Cortex of kidney (tissue), 1 donor: Measurements from ENCODE around the gene PNMA1.
"Not testable (repeated sequence)": the region's sequence is repeated elsewhere in the genome, so short reads cannot be mapped to it uniquely, and the experiment has no call there.

Experiments used
- DNase-seq: peaks from one replicate; lab custom pipeline; 2025; lab: John Stamatoyannopoulos, UW

Gene PNMA1

DNA sequence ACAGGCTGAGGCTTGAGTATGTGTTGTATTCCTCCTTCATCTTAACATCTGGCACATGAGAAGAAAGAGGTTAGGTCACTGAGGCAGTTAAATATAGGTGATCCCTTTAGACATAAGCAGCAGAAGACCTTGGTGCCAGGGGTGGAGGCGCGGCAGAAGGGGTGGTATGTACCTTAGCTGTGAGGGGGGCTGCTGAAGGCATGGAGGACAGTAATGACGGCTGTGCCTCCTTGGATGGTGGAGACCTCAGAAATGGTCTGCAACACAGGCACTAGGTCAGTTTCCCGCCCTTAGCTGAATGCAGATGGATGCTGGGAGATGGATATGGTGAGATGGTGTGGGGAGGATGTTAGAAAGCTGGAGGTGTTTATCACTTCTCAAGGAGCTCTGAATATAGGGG, 1.5 kb upstream of the PNMA1 start:
- DNase-seq = no peak

DNA sequence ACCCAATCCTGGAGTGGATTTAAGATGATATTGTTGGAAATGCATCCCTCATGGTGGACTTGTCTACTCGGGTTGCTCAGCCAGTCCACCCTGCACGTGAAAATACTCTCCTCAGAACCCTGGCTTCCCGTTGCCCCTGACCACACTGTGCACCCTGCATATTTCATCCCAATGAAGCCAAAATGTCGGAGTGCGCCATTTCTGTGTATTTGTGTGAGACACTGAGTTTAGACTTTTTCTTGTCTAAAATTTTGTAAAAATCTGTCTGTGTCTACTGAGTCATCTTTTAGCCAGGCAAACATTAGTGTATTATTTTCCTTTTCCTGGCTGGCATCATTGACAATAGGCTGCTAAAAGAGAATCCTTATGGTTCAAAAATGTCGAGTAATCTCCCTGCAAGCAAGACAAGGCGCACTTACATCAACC, 485 bp upstream of the PNMA1 start:
- no peak for DNase-seq

DNA sequence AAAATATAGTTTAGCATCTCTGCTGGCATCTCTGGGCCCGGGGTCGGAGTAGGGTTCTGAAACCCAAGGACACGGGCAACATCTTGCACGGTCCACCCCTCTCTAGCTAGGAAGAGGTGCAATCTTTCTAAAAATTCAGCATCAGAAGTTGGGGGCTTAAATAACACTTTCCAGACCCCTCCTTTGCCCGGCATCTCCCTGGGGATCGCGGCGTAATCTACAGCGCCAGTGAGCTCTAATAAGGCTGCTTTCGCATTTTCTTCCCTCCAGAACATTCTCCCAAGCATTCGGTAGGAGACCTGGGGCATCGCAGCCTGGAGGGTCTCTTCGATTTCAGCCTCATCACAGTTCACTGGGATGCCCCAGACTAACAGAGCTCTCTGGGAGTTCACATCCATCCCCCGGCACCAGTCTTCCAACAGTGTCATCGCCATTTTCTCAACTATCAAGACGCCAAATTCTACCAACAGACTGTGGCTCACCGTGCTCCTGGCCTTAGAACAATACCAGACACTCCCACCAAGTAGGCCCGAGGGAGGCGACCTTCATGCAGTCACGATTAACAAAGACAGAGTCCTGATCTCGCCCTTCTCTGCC, 880 bp downstream of the PNMA1 start:
- DNase-seq = no peak

DNA sequence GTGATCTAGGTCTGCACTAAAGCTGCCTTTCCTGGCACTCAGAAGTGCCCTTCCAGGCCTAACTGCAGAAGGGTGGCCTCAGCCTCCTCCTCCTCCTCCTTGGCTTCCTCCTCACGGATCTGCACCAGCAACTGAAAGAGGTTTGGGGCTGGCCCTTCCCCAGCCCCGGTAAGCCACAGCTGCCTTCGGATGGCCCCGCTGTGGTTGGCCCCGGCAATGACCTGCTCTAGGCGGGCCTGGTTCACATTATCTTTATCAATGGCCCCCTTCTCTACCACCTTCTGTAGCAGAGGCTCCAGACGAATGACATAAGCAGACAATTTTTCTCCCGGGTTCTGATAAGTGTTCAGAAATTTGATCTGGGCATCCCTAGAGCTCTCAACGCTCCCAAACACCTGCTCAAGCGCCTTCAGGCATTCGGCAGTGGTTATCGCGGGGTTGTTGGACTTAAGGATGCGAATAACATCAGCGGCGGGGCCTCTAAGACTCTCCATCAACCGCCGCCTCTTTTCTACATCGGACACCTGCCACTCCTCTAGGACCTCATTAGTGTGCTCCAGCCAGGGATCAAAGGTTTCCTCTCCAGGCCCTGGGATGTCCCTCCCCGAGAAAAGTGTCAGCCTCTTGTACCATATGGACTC, 1.5 kb downstream of the PNMA1 start:
- no peak for DNase-seq

DNA sequence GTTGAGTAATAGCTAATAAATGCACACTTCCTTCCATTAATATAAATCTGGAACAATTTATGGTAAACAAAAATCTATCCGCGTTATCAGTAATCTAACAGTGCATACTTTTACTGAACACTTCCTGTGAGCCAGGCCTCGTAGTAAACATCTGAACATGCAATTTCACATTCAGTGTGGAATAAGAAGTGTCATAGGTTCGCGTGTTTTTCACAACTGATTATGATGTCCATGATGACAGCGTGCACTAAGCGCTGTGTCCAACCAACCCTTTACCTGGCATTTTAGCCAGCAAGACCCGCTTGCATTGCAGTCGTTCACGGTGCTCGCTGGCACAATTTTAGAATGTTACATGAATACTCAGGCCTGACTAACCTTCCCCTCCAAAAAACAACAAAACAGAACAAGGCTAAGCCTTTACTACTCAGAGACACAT, 2.1 kb downstream of the PNMA1 start:
- no peak for DNase-seq

DNA sequence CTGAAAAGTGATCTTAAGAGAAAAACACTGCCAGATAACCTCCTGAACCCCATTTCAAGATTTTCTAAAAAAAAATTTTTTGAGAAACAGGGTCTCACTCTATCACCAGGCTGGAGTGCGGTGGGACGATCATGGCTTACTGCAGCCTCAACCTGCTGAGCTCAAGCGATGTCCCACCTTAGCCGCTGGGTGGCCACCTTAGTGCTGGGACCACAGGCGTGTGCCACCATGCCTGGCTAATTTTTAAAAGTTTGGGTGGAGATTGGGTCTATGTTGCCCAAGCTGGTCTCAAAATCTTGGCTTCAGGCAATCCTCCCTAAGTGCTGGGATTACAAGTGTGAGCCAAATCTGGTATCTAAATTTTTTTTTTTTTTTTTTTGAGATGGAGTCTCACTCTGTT, 3.4 kb downstream of the PNMA1 start:
- no peak for DNase-seq

GRCh38 chr14:73709904-73710469, 4.2 kb downstream of the PNMA1 start:
- no peak for DNase-seq

GRCh38 chr14:73708076-73708475, 6.1 kb downstream of the PNMA1 start:
- DNase-seq = not testable (repeated sequence)

- DNase-seq = no peak
Measured at GRCh38 chr14:73700325-73700724, 13.9 kb downstream of the PNMA1 start.

DNA sequence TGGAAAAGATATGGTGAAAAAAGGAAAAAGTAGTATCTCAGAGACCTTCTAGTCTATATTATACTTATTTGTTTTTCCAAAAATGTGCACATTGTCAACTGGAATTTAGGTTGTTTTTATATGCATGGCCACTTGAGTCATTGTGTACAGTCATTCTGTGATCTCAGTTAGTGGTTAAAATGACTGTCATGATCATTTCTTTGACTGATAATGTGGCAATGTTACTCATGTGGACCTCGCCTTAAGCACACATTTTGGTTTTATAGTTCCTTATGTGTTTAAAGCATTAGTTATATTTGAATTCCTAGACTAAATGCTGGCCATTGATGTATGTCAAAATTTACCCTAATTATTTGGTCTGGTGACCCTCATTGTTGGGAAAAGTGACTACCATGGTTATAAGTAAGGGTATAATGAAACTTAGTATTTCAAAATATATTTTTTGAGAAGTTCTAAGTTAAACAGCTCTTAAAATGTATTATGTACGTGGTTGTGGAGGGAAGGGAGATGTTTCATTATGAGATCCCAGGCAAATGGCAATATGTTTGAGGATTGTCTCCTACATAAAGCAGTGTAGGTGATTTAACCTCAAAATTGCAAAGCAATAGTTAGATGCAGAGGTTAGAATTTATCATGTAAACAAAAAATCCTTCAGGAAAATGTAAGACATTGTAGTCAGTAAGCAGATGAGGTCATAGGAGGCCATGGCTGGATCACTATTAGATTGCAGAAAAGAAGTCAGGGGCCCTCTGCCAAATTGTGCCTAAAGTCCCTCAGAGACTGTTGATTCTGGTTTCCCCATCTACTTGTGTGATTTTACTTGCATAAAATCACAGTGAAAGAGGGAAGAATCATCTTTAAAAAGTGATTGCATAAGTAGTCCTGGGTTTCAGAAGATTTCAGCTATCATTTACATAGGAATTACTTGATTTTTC, 17.5 kb downstream of the PNMA1 start:
- no peak for DNase-seq

DNA sequence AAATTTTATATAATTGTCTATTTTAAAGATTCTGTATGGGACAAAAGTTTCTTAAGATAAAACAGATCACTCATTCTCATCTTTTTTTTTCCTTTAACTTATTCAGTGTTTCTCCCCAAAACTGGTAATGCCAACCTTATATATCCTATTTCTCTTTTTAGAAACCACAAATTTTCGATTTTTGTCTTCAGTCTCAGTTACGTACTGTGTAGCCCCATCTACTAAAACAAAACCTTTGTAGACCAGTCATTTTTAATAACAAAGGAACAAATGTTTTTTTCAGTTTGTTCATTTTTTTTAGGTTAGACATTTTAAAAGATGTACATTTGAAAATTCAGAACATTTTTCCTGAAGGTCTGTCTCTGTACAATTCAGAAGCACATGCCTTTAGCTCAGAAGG, 18.2 kb downstream of the PNMA1 start:
- no peak for DNase-seq

DNA sequence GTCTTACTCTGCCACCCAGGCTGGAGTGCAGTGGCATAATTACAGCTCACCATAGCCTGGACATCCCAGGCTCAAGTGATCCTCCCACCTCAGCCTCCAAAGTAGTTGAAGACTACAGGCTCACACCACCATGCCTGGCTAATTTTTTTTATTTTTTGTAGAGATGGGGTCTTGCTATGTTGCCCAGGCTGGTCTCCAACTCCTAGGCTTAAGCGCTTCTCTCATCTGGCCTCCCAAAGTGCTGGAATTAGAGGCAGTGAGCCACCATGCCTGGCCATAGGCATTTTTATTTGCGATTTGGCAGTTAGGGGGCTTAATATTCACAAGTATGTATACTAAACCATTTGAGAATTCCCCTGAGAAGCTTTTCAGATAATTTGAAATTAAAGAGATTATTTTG, 19.1 kb downstream of the PNMA1 start:
- DNase-seq = no peak

- DNase-seq = no peak
Measured at GRCh38 chr14:73694083-73694482, 20.1 kb downstream of the PNMA1 start.

- DNase-seq = no peak
Measured at GRCh38 chr14:73686901-73687300, 27.3 kb downstream of the PNMA1 start.

DNA sequence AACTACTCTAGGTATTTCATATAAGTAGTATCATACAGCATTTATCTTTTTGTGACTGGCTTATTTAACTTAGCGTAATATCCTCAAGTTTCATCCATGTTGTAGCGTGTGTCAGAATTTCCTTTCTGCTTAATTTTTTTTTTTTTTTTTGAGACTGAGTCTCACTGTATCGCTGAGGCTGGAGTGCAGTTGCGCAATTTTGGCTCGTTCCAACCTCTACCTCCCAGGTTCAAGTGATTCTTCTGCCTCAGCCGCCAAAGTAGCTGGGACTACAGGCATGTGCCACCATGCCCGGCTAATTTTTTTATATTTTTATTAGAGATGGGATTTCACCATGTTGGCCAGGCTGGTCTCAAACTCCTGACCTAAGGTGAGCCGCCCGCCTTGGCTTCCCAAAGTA, 28.9 kb downstream of the PNMA1 start:
- DNase-seq = no peak

- no peak for DNase-seq
Measured at GRCh38 chr14:73684627-73685026, 29.6 kb downstream of the PNMA1 start.

- no peak for DNase-seq
Measured at GRCh38 chr14:73680821-73681220, 33.4 kb downstream of the PNMA1 start.

DNA sequence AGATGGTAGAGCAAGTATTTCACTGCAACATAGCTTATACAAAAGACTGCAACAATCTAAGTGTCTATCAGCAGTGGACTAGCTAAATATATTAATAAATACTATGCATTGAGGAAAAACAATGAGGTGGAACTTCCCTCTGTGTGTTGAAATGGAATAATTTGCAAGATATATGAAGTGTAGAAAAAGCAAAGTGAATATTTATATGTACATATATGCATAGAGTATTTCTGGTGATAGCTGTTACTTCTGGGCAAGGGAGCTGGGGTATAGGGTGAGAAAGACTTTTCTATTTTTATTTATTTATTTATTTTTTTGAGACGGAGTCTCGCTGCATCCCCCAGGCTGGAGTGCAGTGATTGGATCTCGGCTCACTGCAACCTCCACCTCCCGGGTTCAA, 35.5 kb downstream of the PNMA1 start:
- no peak for DNase-seq

DNA sequence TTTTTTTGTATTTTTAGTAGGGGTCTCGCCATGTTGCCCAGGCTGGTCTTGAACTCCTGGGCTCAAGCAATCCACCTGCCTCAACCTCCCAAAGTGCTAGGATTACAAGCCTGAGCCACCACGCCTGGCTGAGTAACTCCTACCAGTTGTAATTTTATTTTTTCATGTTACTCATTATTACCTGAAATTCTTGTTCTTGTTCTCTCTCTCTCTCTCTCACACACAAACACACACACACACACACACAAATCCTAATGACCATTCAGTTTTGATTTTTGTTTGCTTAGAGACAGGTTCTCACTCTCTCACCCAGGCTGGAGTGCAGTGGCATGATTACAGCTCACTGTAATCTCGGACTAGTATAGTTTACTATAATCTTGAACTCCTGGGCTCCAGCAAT, 39.2 kb downstream of the PNMA1 start:
- DNase-seq = no peak

DNA sequence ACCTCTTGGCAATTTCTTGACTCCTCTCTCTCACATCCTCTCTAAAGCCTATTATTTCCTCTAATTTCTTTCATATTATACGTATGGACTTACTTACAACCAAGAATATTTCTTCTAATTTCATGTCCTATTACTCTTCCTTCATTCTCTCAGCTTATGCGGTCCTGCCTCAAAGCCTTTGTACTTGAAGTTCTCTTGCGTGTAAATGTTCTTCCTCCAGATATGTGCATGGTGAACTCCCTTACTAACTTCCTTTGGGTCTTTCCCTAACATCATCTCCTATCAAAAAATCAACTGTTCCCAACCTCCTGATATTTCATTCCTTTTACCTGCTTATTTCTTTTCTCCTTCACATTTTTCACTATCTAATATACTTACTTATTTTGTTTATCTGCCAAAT, 46.3 kb downstream of the PNMA1 start:
- DNase-seq = no peak

DNA sequence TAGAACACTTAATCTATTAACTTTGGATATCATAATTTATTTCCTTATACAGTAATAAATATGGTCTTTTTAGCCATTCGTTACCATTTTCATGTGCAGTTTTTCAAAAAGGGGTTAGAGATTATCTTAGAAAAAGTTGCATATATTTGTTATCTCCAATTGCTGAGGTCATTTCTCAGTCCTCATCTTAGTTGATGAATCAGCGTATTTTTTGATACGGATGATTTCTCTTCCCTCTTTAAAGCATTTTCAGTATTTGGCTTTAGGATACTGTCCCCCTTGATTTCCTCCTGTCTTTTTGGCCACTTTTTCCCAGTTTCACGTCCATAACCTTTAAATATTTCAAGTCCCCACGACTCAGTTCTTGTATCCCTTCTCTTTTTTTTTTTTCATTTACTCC, 47.6 kb downstream of the PNMA1 start:
- no peak for DNase-seq

- no peak for DNase-seq
Measured at GRCh38 chr14:73665130-73665529, 49.1 kb downstream of the PNMA1 start.
